ENCODE results near the gene EEFSEC.

Gene EEFSEC

GRCh38 chr3:128413003-128413370, 259.7 kb downstream of the EEFSEC start:
- no peak for DNase-seq (ENCODE audit: low spot score)

- DNase-seq (ENCODE audit: low spot score): no peak
Measured at GRCh38 chr3:128413413-128414205, 260.3 kb downstream of the EEFSEC start.

GRCh38 chr3:128415200-128415772, 262.0 kb downstream of the EEFSEC start:
- no peak for DNase-seq (ENCODE audit: low spot score)

- no peak for DNase-seq (ENCODE audit: low spot score)
Measured at GRCh38 chr3:128415773-128416577, 262.7 kb downstream of the EEFSEC start.

DNA sequence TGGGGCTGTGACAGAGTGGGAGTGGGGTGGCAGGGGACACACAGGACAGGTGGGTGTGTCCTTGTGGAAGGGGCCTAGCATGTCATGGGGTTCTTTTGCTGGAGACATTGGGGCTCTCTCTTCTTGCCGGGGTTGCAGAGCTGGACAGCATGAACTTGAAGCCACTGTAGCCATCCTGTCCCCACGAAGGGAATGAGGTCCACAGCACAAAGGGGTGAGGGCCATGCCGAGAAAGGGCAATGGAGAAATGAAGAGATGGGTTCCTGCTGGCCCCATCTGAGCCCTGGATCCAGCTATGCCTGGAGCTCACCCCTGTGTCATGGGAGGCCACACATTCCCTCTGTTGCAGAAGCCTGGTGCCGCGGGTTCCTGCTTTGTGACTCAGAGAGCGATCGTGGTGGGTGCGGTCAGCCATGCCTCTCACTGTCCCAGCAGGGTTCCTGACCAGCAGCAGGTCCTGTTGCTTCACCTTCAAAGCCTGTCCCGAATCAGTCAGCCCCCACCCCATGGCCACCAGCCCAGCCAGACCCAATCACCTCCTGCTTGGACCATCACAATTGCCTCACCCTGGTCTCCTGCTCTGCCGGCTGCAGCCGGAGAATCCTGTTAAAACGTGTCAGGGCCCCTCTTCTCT, 263.4 kb downstream of the EEFSEC start:
- no peak for DNase-seq (ENCODE audit: low spot score)

DNA sequence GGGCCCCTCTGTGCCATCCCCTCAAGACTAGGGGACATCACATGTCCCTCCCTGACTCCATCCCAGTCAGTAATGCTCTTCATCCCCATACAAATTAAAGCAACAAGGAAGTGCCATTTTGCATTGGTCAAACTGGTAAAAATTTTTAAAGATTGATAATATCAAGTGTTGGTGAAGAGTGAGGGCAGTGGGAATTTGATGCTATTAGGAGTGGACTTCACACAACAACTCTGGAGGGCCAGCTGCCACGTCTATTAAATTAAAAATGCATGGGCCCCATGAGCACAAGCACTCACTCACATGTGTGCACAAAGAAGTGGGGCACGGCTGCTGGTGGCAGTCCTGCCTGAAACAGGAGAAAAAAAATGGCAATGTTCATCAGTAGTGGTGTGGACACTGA, 265.6 kb downstream of the EEFSEC start:
- no peak for DNase-seq (ENCODE audit: low spot score)

- no peak for DNase-seq (ENCODE audit: low spot score)
Measured at GRCh38 chr3:128419311-128419710, 266.0 kb downstream of the EEFSEC start.

- no peak for DNase-seq (ENCODE audit: low spot score)
Measured at GRCh38 chr3:128420289-128420688, 267.0 kb downstream of the EEFSEC start.

- DNase-seq (ENCODE audit: low spot score): no peak
Measured at GRCh38 chr3:128420720-128421438, 267.6 kb downstream of the EEFSEC start.

DNA sequence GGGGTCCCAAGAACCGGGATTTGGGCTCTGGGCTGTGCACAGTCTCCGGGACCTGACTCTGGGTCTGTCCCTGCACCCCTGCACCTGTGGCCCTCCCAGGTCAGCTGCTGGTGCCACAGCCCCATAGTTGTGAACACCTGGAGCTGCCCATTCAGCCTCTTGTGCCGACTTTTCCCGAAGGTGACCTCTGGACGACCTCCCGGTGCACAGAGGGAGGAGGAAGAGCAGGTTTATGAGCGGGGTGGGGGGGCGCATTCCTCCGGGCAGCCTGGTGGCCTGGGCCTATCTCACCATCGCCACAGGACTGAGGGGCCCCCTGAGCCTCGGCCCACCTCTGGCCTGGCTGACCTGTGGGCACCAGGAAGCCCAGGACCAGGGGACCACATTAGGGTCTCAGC, 268.2 kb downstream of the EEFSEC start:
- no peak for DNase-seq (ENCODE audit: low spot score)

- no peak for DNase-seq (ENCODE audit: low spot score)
Measured at GRCh38 chr3:128421966-128422365, 268.7 kb downstream of the EEFSEC start.

GRCh38 chr3:128422762-128423524, 269.7 kb downstream of the EEFSEC start:
- no peak for DNase-seq (ENCODE audit: low spot score)

DNA sequence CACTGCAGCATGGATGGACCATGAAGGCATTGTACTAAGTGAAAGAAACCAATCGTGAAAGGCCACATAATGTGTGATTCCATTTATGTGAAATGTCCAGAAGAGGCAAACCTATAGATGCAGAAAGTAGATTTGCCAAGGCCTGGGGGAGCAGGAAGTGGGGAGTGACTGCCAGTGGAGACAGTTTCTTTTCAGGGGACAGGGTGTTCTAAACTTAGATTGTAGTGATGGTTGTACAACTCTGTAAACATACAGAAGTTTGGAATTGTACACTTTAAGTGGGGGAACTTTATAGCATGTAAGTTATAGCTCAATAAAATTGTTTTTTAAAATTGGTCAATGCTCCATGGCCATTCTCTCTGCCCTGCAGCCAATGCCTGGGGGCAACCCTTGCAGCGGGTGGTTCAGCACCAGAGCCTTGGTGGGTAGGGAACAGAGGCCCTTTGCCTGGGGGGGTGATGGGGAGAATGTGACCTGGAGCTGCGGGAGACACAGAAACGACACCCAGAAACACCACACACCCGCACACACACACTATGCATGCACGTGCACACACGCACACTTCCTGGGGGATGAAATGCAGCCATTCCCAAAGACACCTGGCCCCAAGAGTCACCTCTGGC, 270.4 kb downstream of the EEFSEC start:
- DNase-seq (ENCODE audit: low spot score): no peak

- DNase-seq (ENCODE audit: low spot score): no peak
Measured at GRCh38 chr3:128424508-128425069, 271.3 kb downstream of the EEFSEC start.

- DNase-seq (ENCODE audit: low spot score): no peak
Measured at GRCh38 chr3:128425142-128425845, 272.0 kb downstream of the EEFSEC start.

DNA sequence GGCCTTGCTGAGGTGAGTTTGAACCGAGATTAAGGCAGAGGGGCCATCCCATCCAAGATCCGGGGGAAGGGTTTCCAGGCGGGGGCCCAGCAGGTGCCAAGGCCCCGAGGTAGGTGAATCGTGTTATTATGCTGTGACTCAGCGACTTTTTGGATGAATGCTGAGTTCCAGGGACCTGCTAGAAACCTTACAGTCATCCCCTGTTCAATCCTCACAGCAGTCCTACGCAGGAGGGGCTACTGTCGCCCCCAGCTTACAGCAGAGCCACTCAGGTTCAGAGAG, 272.5 kb downstream of the EEFSEC start:
- no peak for DNase-seq (ENCODE audit: low spot score)

GRCh38 chr3:128426128-128426921, 273.0 kb downstream of the EEFSEC start:
- peak; percentile 48 for DNase-seq (ENCODE audit: low spot score)

DNA sequence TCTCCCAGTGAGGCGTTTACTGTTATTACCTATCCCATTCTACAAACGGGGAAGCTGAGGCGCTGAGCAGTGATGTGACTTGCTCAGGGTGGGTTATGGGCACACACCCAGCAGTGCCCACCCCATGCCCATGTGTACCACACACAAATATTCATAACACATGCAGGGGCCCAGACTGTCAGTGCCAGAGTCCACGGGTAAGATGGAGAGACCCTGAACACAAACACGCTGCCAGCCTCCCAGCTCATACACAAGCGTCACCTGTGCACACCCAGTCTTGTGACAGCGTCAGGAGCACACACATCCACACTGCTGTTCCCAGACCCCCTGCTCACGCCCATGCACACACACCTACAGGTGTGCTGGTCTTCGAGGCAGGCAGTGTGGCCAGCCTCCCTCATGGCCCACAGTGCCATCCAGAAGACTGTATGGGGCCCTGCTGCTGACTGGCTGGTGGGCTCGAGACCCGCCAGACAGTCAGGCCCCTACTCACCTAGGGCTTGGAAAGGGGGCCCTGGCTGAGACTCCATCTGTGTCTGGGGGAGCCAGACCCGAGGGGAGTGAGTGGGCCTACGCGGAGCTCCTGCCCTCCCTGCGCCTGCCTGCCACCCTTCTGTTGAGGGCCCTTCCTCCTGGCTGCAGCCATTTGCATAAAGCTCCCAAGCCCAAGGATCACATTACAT, 274.0 kb downstream of the EEFSEC start:
- no peak for DNase-seq (ENCODE audit: low spot score)
